GM23248 (cell line): ENCODE measurements around the gene CISH.

Source experiments
- EZH2 ChIP-seq: fragments of 200-600 bp; sonication (generic); IDR thresholded peaks from 2 replicates; pipeline ENCODE4 v1.6.1; 2018; ENCODE audit warnings: antibody characterized with exemption, mild to moderate bottlenecking; ENCODE audit not compliant: insufficient read depth, poor library complexity, severe bottlenecking
- EZH2phosphoT487 ChIP-seq: fragments of 200-600 bp; sonication (generic); IDR thresholded peaks from 2 replicates; pipeline ENCODE4 v1.6.1; 2018; ENCODE audit warnings: antibody characterized with exemption, moderate library complexity, mild to moderate bottlenecking, low read depth; ENCODE audit not compliant: insufficient read depth

GRCh38 chr3:50568947-50569749 lies 42.4 kb downstream of the CISH start, which contains the start of gene HEMK1:
- TF ChIP-seq EZH2 (no peak), EZH2phosphoT487 (no peak)
